Measurements from ENCODE around the gene GPR68. TPM values are rescaled to one million over a fixed set of nuclear protein-coding genes. Genes with fewer than 3 reads are reported as not detected.

The GPR68 gene
- total and polyA plus RNA-seq, 5 experiments from 2014 or later, result 0.15 to 7.9 (median 0.73) TPM

DNA sequence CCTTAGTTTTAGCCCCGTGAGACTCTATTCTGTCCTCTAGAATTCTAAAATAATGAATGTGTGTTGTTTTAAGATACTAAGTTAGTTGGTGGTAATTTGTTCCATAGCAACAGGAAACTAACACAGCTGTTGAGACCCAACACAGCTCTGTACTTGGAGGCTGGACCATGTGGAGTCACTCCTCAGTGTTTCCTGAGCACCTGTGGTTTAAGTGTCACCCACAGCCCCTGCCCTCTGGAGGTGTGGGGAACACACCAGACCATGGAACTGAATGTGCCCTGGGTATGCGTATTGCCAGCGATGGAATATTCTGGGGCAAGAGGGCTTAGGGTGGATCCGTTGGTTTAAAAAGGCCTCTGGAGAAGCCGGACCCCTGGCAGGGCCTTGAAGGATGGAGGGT is 16.6 kb upstream of the GPR68 start:
- peaks cover 0 to 2% (median 0%) of the 10 kb centered on the region in 5 donors for H3K27me3 Mint-ChIP-seq
- peaks cover 0 to 2% (median 0%) of the 10 kb centered on the region in 3 donors for H3K36me3 Mint-ChIP-seq
- peaks cover 30 to 58% (median 47%) of the 10 kb centered on the region in 4 donors for H3K4me1 Mint-ChIP-seq
- ATAC-seq, result peak; percentile 23 to 42
- peak in 1 of 10 donors; percentile 18 for DNase-seq
- peak overlapping the region in 3 of 10 donors; percentile 15 to 55 (median 18) for H3K4me3 Mint-ChIP-seq
- POLR2A ChIA-PET, result interaction anchor here (0.6 to 2.4 kb wide), 4 partner anchors 8 to 45 kb away, joined by 3 to 23 read pairs (median 3); partner anchors contain the start of gene GPR68
- peaks cover 0 to 4% (median 0%) of the 10 kb centered on the region in 9 donors for H3K9me3 Mint-ChIP-seq
- peak overlapping the region in 4 of 10 donors; percentile 3 to 78 (median 52) for H3K27ac Mint-ChIP-seq

DNA sequence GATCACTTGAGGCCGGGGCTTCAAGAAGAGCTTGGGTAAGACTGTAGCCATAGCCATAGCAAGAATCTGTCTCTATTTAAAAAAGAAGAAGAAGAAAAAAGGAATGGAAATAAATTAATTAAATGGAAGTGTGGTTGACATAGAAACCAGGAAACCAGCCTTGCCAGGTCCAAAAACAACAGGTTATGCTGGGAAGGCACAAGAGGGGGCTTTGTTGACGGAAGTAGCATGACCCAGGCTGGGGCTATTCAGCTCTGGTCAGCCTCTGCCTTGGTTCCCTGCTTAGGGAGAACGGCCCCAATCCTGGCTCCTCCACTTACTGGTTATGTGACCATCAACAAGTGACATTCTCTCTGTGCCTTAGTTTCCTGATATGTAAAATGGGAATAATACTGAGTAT is 14.4 kb upstream of the GPR68 start:
- peaks cover 29 to 61% (median 51%) of the 10 kb centered on the region in 4 donors for H3K4me1 Mint-ChIP-seq

DNA sequence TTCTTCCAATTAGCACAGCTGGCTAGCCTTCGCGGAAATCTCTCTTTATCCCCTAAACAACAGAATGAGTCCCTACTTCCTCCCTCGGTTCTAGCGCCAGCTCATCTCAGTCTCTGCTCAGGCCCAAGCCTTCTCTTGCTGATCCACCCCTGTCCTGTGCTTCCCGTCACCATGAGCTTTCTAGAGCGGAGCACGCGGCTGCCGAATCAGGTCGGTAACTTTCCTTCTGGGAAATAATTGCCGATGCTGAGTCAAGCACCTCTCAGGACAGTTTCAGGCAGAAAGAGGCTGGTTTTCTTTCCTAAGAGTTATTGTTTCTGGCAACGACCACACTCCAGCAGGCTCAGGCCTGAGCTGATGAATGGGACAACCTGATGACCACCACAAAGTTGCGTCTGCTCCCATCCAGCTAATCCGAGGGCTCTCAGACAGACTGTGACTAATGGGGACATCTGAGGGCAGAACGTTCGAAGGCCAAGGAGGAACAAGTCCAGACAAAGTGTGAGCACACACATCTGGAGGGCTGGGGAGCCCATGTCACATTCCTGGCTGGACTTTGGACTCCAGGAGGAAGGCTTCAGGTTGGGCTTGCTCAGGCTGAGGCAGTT is 13.6 kb upstream of the GPR68 start:
- Mint-ChIP-seq H3K4me3 (no peak overlapping the region), H3K27me3 (no peaks in the 10 kb centered on the region), H3K4me1 (peaks cover 23 to 55% (median 46%) of the 10 kb centered on the region in 4 donors), H3K36me3 (peaks cover 0 to 2% (median 0%) of the 10 kb centered on the region in 3 donors), H3K27ac (peak overlapping the region in 1 of 10 donors; percentile 72), H3K9me3 (peaks cover 0 to 4% (median 0%) of the 10 kb centered on the region in 9 donors)
- no peak for DNase-seq
- ATAC-seq, result no peak
- POLR2A ChIA-PET, result interaction anchor here (1.5 kb wide), 1 partner anchor 14 kb away, joined by 3 read pairs; the partner anchor contains the start of gene GPR68

More for the DNA sequence above, 14.4 kb upstream of the GPR68 start:
- POLR2A ChIA-PET, result no interaction called here
- Mint-ChIP-seq H3K36me3 (peaks cover 0 to 2% (median 0%) of the 10 kb centered on the region in 3 donors), H3K27me3 (peaks cover 0 to 2% (median 0%) of the 10 kb centered on the region in 5 donors), H3K9me3 (peaks cover 0 to 4% (median 0%) of the 10 kb centered on the region in 9 donors), H3K4me3 (no peak overlapping the region), H3K27ac (peak overlapping the region in 2 of 10 donors; percentile 41 to 53)
- DNase-seq (no peak), ATAC-seq (no peak)

DNA sequence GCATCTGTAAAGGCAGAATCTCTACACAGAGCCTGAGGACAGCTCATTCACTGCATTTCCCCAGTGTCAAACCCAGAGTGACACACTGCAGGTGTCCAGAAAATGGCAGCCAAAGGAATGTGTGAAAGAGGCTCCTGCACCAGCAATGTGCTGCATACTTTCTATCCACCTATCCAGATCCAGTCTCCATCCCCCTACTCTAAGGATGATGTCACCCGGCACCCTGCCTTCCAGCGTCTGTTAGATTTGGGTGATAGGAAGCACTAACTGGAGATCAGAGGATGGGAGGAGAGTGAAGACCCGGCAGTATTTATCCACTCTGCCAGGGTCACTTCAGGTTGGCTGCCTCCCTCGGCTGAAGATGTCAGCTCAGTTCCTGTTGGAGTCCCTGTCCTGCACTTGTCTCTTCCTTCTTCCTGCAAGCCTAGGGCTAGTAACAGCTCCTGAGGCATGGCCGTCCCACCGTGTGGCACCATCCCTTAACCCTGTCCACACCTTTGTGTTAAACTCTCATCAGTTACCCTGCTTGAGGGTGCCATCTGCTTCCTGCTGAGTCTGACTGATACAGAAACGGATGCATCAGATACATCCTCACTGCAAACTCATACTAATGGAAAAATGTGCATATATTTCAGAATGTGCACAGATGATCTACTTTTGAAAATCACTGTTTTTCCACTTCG is 13.0 kb upstream of the GPR68 start:
- ATAC-seq, result no peak
- no peak for DNase-seq
- peaks cover 21 to 57% (median 48%) of the 10 kb centered on the region in 4 donors for H3K4me1 Mint-ChIP-seq
- peak overlapping the region in 2 of 10 donors; percentile 31 to 72 for H3K27ac Mint-ChIP-seq
- POLR2A ChIA-PET, result interaction anchor here (1.5 kb wide), 1 partner anchor 13 kb away, joined by 3 read pairs; the partner anchor contains the start of gene GPR68
- H3K27me3 Mint-ChIP-seq, result no peaks in the 10 kb centered on the region
- H3K9me3 Mint-ChIP-seq, result peaks cover 0 to 4% (median 0%) of the 10 kb centered on the region in 9 donors
- H3K4me3 Mint-ChIP-seq, result no peak overlapping the region
- peaks cover 0 to 2% (median 0%) of the 10 kb centered on the region in 3 donors for H3K36me3 Mint-ChIP-seq

DNA sequence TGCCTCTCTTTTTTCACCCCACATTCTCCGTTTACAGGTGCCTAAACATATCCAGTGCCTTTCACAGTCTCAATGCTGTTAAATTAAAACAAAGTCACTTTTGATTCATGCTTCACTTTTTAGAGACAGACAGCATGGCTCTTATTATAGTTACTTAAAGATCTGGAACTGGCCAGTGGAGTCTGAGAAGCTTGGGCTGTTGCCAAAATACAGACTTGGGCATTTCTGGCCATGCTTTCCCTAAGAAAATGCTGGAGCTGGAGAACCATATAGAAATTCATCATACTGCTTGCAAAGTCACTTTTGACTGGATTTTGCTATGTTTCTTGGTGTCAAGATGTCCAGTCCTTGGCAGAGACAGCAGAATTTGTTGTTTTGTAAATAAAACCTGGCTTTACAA is 12.2 kb upstream of the GPR68 start:
- no peak for DNase-seq
- H3K36me3 Mint-ChIP-seq, result peaks cover 0 to 2% (median 0%) of the 10 kb centered on the region in 3 donors
- H3K4me1 Mint-ChIP-seq, result peaks cover 23 to 65% (median 53%) of the 10 kb centered on the region in 4 donors
- H3K27ac Mint-ChIP-seq, result peak overlapping the region in 1 of 10 donors; percentile 48
- peaks cover 0 to 4% (median 0%) of the 10 kb centered on the region in 9 donors for H3K9me3 Mint-ChIP-seq
- peak overlapping the region in 1 of 10 donors; percentile 7 for H3K4me3 Mint-ChIP-seq
- no peaks in the 10 kb centered on the region for H3K27me3 Mint-ChIP-seq
- no peak for ATAC-seq
- POLR2A ChIA-PET, result interaction anchor here (3.0 kb wide), 1 partner anchor 12 kb away, joined by 17 read pairs; the partner anchor contains the start of gene GPR68

DNA sequence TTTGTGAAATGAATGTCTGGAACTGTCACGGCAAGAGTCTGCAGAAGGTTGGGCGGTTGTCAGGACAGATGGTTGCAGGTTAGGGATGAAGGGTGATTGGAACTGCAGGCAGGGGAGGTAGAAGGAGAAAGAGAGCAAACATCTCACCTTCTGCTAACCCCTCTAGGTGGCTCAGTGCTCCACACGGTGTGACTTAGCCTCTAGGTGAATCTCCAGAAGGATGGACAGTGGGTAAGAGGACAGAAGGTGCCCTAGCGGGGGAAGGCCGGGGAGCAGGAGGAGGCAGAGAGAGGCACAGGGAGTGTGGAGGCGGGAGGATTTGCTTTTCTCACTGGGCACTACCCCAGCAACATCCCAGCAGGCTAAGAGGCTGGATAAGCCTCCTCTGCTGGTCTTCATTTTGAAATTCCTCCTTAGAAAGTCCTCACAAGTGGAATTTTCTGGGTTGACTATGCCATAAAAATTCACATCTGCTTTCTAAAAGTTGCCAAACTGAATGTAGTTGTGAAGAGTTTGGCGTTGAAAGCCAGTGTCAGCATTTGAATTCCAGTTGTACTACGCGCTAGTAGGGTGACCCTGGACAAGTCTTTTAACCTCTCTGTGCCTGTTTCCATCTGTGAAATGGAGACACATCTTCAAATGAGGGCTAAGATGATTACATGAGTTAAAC is 10.7 kb upstream of the GPR68 start:
- no peaks in the 10 kb centered on the region for H3K36me3 Mint-ChIP-seq
- peak in 1 of 2 donors; percentile 4 for ATAC-seq
- POLR2A ChIA-PET, result interaction anchor here (0.9 to 3.0 kb wide), 2 partner anchors 9 to 10 kb away, joined by 3 to 17 read pairs; partner anchors contain the start of gene GPR68
- H3K27ac Mint-ChIP-seq, result peak overlapping the region in 9 of 10 donors; percentile 41 to 87 (median 81)
- no peak for DNase-seq
- peaks cover 26 to 69% (median 60%) of the 10 kb centered on the region in 4 donors for H3K4me1 Mint-ChIP-seq
- peak overlapping the region in 9 of 10 donors; percentile 78 to 84 (median 83) for H3K4me3 Mint-ChIP-seq
- no peaks in the 10 kb centered on the region for H3K27me3 Mint-ChIP-seq
- no peaks in the 10 kb centered on the region for H3K9me3 Mint-ChIP-seq

DNA sequence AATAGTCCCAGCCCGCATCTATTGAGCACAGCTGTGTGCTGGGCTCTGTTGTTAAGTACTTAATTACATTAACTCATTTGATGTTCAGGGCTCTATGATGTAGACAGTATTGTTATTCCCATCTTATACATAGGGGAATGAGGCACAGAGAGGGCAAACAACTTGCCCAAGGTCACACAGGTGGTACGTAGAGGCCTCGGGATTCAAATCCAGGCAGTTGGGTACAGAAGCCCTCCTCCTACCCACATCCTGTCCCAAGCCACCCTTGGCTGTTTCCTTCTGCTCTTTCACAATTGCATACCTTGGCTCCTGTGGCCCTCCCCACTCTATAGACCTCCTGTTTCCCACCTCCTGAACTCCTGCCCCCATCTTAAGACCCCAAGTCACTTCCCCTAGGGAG is 10.0 kb upstream of the GPR68 start:
- no peaks in the 10 kb centered on the region for H3K27me3 Mint-ChIP-seq
- H3K4me1 Mint-ChIP-seq, result peaks cover 33 to 76% (median 67%) of the 10 kb centered on the region in 4 donors
- DNase-seq, result peak in 3 of 10 donors; percentile 33 to 52 (median 45)
- peak overlapping the region; percentile 45 to 89 (median 84) for H3K27ac Mint-ChIP-seq
- POLR2A ChIA-PET, result interaction anchor here (0.5 to 3.0 kb wide), 3 partner anchors 9 to 231 kb away, joined by 3 to 17 read pairs (median 4); partner anchors contain the start of gene GPR68
- no peaks in the 10 kb centered on the region for H3K36me3 Mint-ChIP-seq
- peak; percentile 31 to 57 for ATAC-seq
- H3K9me3 Mint-ChIP-seq, result no peaks in the 10 kb centered on the region
- H3K4me3 Mint-ChIP-seq, result peak overlapping the region; percentile 75 to 84 (median 82)

DNA sequence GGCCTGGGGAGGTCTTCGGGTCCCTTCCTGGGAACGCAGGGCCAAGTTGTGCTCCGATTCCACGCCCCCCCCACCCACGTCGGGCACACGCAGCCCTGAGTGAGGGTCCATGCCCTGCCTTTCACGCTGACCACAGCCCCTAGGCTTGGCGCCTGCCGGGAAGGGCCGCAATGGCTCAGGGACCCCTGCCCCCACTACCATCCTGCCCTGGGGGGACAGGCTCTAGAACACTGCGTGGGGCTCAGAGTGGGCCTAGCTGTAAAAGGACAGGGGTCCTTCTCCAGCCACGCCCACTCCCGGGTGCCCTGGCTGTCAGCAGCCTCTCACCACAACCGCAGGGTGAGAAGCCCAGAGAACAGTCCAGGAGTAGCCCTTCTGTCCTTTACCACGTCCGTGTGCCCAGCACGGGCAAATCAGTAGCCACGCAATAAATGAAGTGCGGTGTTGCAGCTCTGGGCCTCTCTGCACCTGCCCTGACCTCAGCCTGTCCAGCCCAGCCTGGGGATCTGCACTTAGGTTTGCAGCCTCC is 9.4 kb upstream of the GPR68 start:
- DNase-seq (peak in 1 of 10 donors; percentile 11), ATAC-seq (peak in 1 of 2 donors; percentile 10)
- peak overlapping the region; percentile 75 to 84 (median 82) for H3K4me3 Mint-ChIP-seq
- H3K4me1 Mint-ChIP-seq, result peaks cover 33 to 78% (median 69%) of the 10 kb centered on the region in 4 donors
- H3K27me3 Mint-ChIP-seq, result no peaks in the 10 kb centered on the region
- peak overlapping the region; percentile 45 to 89 (median 84) for H3K27ac Mint-ChIP-seq
- POLR2A ChIA-PET, result interaction anchor here (3.0 kb wide), 1 partner anchor 9 kb away, joined by 17 read pairs; the partner anchor contains the start of gene GPR68
- H3K36me3 Mint-ChIP-seq, result no peaks in the 10 kb centered on the region
- H3K9me3 Mint-ChIP-seq, result no peaks in the 10 kb centered on the region

DNA sequence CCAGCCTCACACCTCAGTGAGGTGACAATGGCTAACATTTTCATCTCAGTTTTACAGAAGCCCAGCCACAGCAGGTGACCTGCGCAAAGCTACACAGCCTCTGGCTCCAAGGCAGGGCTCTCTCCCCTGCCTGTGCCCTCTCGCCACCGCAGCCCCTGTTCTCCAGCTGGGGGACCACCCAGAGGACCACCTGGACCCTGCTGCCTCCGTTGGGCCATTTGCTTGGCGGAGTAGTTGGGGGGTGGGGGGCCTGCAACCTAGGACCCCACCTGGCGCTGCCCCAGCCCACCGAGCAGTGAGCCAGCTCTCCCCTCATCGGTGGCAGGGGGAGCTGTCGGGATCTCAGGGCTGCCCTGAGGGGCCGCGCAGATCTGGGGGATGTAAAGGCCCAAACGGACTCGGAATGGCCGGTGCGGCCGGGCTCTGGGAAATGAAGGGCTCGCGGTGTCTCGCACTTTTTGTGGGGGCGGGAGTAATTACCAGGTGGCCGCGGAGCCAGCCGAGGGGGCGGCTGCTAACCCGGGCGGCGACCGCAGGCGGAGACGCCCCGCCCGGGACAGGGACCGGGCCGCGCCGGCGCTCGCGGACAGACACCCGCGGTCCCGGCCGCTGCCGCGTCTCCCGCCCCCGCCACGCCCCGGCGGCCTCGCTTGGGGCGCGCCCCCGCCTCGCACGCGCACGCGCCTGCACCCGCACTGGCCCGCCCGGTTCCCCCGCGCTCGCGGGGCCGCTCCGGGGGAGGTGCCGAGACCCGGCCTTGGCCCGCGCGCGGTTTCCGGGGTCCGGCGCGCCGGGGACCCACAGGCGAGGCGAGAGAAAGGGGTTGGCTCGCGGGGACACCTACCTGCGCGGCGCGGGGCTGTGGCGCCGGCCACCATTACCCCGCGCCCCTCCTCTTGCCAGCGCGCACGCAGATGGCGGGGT is 8.6 kb upstream of the GPR68 start:
- H3K4me3 Mint-ChIP-seq, result peak overlapping the region; percentile 58 to 84 (median 76)
- no peaks in the 10 kb centered on the region for H3K36me3 Mint-ChIP-seq

DNA sequence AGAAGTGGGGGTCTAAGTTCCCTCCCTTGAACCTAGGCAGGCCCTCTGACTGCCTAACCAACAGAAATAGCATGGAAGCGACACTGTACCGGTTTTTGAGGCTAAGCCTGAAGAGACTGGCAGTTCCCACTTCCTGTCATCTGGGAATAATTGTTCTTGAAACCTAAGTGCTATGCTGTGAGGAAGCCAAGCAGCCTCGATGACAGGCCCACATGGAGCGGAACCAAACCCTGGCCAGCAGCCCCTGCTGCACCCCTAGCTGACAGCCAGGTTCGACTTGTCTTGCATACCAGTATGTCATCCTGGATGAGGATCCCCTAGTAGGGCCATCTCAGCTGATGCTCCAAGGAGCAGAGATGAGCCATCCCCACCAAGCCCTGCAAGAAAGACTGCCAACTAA is 6.4 kb upstream of the GPR68 start:
- H3K4me3 Mint-ChIP-seq, result peak overlapping the region in 7 of 10 donors; percentile 4 to 77 (median 60)
- peaks cover 0 to 5% (median 2%) of the 10 kb centered on the region in 3 donors for H3K36me3 Mint-ChIP-seq

More for the DNA sequence above, 8.6 kb upstream of the GPR68 start:
- Mint-ChIP-seq H3K27me3 (no peaks in the 10 kb centered on the region), H3K27ac (peak overlapping the region in 6 of 10 donors; percentile 35 to 87 (median 58)), H3K4me1 (peaks cover 31 to 79% (median 74%) of the 10 kb centered on the region in 4 donors), H3K9me3 (no peaks in the 10 kb centered on the region)
- ATAC-seq, result peak; percentile 29 to 48
- POLR2A ChIA-PET, result interaction anchor here (0.7 to 3.0 kb wide), 6 partner anchors 8 to 51 kb away, joined by 3 to 23 read pairs (median 6); partner anchors contain the start of gene GPR68
- peak in 5 of 10 donors; percentile 31 to 44 (median 40) for DNase-seq

More for the DNA sequence above, 6.4 kb upstream of the GPR68 start:
- POLR2A ChIA-PET, result interaction anchor here (1.1 to 2.3 kb wide), 2 partner anchors 22 to 33 kb away, joined by 3 to 10 read pairs; no protein-coding TSS in a partner anchor
- Mint-ChIP-seq H3K27me3 (no peaks in the 10 kb centered on the region), H3K9me3 (peaks cover 0 to 9% (median 3%) of the 10 kb centered on the region in 9 donors), H3K27ac (peak overlapping the region in 8 of 10 donors; percentile 26 to 91 (median 88)), H3K4me1 (peaks cover 32 to 81% (median 75%) of the 10 kb centered on the region in 4 donors)
- no peak for DNase-seq
- no peak for ATAC-seq
